K562 (cell line): ENCODE measurements around the gene ST6GALNAC6. TPM values are rescaled to one million over a fixed set of nuclear protein-coding genes. Genes with fewer than 3 reads are reported as not detected.

Experiments used
- CBX1 ChIP-seq: sonication (generic); IDR thresholded peaks from 2 replicates; pipeline ENCODE4 v1.6.1; 2016; ENCODE audit warnings: antibody characterized with exemption, low read depth, mild to moderate bottlenecking
- CCAR2 ChIP-seq: fragments of 200-400 bp; formaldehyde crosslinking; IDR thresholded peaks from 2 replicates; pipeline ENCODE4 v1.6.1; 2017; ENCODE audit warnings: mild to moderate bottlenecking, low read depth, low read length
- CHD1 ChIP-seq: fragments of 200-600 bp; sonication (generic); IDR thresholded peaks from one replicate; pipeline ENCODE4 v1.6.1; 2012; ENCODE audit warnings: mild to moderate bottlenecking, moderate library complexity, low read length, inconsistent platforms
- CREB3L1 ChIP-seq: fragments of 450-650 bp; IDR thresholded peaks from 2 replicates; pipeline ENCODE4 v1.6.1; 2014; ENCODE audit warnings: low read depth, mild to moderate bottlenecking, moderate library complexity, borderline replicate concordance
- CSDE1 ChIP-seq, 2 experiments: fragments of 450-650 bp; IDR thresholded peaks; 2 replicates each; pipeline ENCODE4 v1.6.1; 2016; ENCODE audit warnings: mild to moderate bottlenecking in 1 of 2
- DIDO1 ChIP-seq: fragments of 450-650 bp; IDR thresholded peaks from 2 replicates; pipeline ENCODE4 v1.6.1; 2016; ENCODE audit warnings: low read depth, missing biosample characterization, missing genetic modification characterization
- ELF1 ChIP-seq: fragments of 200-800 bp; sonication (Bioruptor generic); IDR thresholded peaks from 2 replicates; pipeline ENCODE4 v1.6.1; 2016; ENCODE audit warnings: missing genetic modification characterization, missing compliant biosample characterization
- ELF2 ChIP-seq: fragments of 250-450 bp; sonication (Bioruptor Pico); IDR thresholded peaks from 2 replicates; pipeline ENCODE4 v1.5.0; 2021; ENCODE audit warnings: mild to moderate bottlenecking
- FOXK1 ChIP-seq: sonication (generic); formaldehyde crosslinking; IDR thresholded peaks from 2 replicates; pipeline ENCODE4 v1.8.0; 2022; ENCODE audit warnings: missing genetic modification reagents, mild to moderate bottlenecking, borderline replicate concordance
- FOXO4 ChIP-seq: fragments of 450-650 bp; formaldehyde crosslinking; IDR thresholded peaks from 2 replicates; pipeline ENCODE4 v1.4.0; 2020; ENCODE audit warnings: mild to moderate bottlenecking, moderate library complexity
- FOXP1 ChIP-seq: sonication (generic); formaldehyde crosslinking; IDR thresholded peaks from 2 replicates; pipeline ENCODE4 v1.8.0; 2022; ENCODE audit warnings: mild to moderate bottlenecking, missing genetic modification reagents
- HDAC3 ChIP-seq: fragments of 450-650 bp; IDR thresholded peaks from 2 replicates; pipeline ENCODE4 v1.6.1; 2018; ENCODE audit warnings: borderline replicate concordance, mild to moderate bottlenecking, moderate library complexity; ENCODE audit not compliant: partially characterized antibody
- MBD2 ChIP-seq: sonication (generic); IDR thresholded peaks from 2 replicates; pipeline ENCODE4 v1.6.1; 2016; ENCODE audit warnings: low read depth, borderline replicate concordance
- NFATC3 ChIP-seq: fragments of 450-650 bp; IDR thresholded peaks from 2 replicates; pipeline ENCODE4 v1.6.1; 2017; ENCODE audit warnings: mild to moderate bottlenecking
- NFIC ChIP-seq: fragments of 450-650 bp; IDR thresholded peaks from 2 replicates; pipeline ENCODE4 v1.6.1; 2017; ENCODE audit warnings: mild to moderate bottlenecking, inconsistent platforms
- PHF21A ChIP-seq: fragments of 450-650 bp; IDR thresholded peaks from 2 replicates; pipeline ENCODE4 v1.6.1; 2017; ENCODE audit warnings: low read depth, borderline replicate concordance
- RAD21 ChIP-seq, 2 experiments: fragments of 250-450 bp in 1 of 2; fragments of 450-650 bp in 1 of 2; sonication (Bioruptor Pico) in 1 of 2; formaldehyde crosslinking in 1 of 2; IDR thresholded peaks in 1 of 2; conservative IDR thresholded peaks in 1 of 2; 2 replicates each; pipeline versions ENCODE4 v1.4.0 to v1.8.0; 2020 to 2022; ENCODE audit warnings: mild to moderate bottlenecking in 2 of 2, moderate library complexity in 1 of 2
- RAD51 ChIP-seq: fragments of 450-650 bp; IDR thresholded peaks from 2 replicates; pipeline ENCODE4 v1.7.1; 2016; ENCODE audit warnings: low read depth, mild to moderate bottlenecking, borderline replicate concordance
- RBFOX2 ChIP-seq: fragments of 200-400 bp; formaldehyde crosslinking; IDR thresholded peaks from 2 replicates; pipeline ENCODE4 v1.6.1; 2017; ENCODE audit warnings: low read depth, mild to moderate bottlenecking, low read length, moderate library complexity
- RFX7 ChIP-seq: fragments of 250-450 bp; sonication (Bioruptor Pico); IDR thresholded peaks from 2 replicates; pipeline ENCODE4 v1.5.1; 2021; ENCODE audit warnings: mild to moderate bottlenecking
- SREBF1 ChIP-seq: fragments of 150-350 bp; IDR thresholded peaks from 2 replicates; pipeline ENCODE4 v1.6.1; 2014; ENCODE audit warnings: antibody characterized with exemption, low read depth, low read length, borderline replicate concordance
- SUPT5H ChIP-seq: fragments of 450-650 bp; IDR thresholded peaks from 2 replicates; pipeline ENCODE4 v1.6.1; 2016
- THAP7 ChIP-seq: fragments of 250-450 bp; sonication (Bioruptor Pico); IDR thresholded peaks from 2 replicates; pipeline ENCODE4 v1.5.0; 2021
- ZNF436 ChIP-seq: fragments of 250-450, 450-650 bp; sonication (Bioruptor Pico); formaldehyde crosslinking; IDR thresholded peaks from 2 replicates; pipeline ENCODE4 v1.7.0; 2020; ENCODE audit warnings: mild to moderate bottlenecking
- ZNF830 ChIP-seq: fragments of 250-450 bp; sonication (Bioruptor Pico); IDR thresholded peaks from 2 replicates; pipeline ENCODE4 v1.5.0; 2021; ENCODE audit warnings: mild to moderate bottlenecking
- polyA plus RNA-seq, 8 experiments: library from polyadenylated mRNA; depleted of rRNA in 4 of 8; stranded (reverse) in 5 of 8; unstranded in 3 of 8; fragments of >200 nt; fragmentation: Nextera tagmentation in 2 of 8; fragmentation: Illumina TruSeq in 1 of 8; extraction: Ambion mirVana in 2 of 8; extraction: Trizol in 1 of 8; gene quantifications; 2 replicates each; pipeline versions ENCODE4 v1.2.1 to v1.2.3, GENCODE V29; 2011 to 2014; ENCODE audit warnings: inconsistent platforms in 1 of 8, missing spikeins in 1 of 8
- total RNA-seq, 7 experiments: library from RNA; depleted of rRNA in 6 of 7; stranded (reverse); fragments of >200 nt in 6 of 7; fragmentation: Illumina TruSeq in 2 of 7; extraction: Trizol in 2 of 7; gene quantifications; 2 replicates each; pipeline versions ENCODE4 v1.2.1 to v1.2.3, GENCODE V29; 2011 to 2021; ENCODE audit warnings: low replicate concordance in 1 of 7
- TF ChIP-seq, protein P1 (sequence below): fragments of 450-650 bp; IDR thresholded peaks from 2 replicates; pipeline ENCODE4 v1.6.1; 2016; ENCODE audit warnings: missing biosample characterization, missing genetic modification characterization

ST6GALNAC6 gene
- total and polyA plus RNA-seq, 9 of the 15 experiments (the other 6 are each of a cell fraction or from before 2014, with no cell fraction given): 0.13 to 23.0 (median 14.5) TPM

DNA sequence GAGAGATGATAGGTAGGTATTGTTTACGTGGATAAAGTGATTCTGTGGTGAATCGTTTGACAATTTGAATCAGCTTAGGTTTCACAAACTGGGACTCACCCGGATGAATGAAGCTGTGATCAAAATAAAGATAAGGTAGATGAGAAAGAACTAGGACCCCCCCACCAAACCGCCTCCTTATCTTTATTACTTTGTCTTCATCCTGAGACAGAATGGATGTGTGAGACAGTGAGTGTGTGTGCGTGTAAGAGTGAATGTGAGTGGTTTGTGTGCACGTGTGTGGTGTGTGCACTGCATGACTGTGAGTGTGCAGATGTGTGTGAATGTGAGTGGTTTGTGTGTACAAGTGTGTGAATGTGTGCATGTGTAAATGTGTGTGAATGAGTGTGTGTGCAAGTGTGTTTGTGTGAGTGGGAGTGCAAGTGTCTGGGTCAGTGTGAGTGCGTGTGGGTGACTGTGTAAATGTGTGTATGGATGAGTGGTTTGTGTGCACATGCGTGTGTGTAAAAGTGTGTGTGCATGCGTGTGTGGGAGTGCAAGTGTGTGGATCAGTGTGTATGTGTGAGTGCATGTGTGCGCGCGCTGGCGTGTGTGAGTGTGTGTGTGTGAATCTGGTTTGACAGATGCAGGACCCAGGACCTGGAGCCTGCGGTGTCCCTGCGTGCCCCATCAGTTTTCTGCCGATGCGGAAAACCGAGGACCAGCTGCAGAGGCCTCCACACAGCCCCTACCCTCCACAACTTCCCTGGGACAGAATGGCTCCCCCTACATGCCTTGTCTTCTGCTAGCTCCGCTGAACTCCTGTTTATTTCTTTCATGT is 33.5 kb downstream of the ST6GALNAC6 start (continued):
- TF ChIP-seq FOXO4 (CRISPR knock-in tag): no peak
- TF ChIP-seq SREBF1: no peak
- no peak for TF ChIP-seq ELF1
- TF ChIP-seq MBD2: no peak
- TF ChIP-seq DIDO1 (tag): no peak; the same call in 1 of the 2 replicates
- no peak for TF ChIP-seq FOXK1 (CRISPR knock-in tag)
- no peak for TF ChIP-seq CREB3L1
- no peak for TF ChIP-seq PHF21A
- no peak for TF ChIP-seq RAD51
- no peak for TF ChIP-seq HDAC3
- TF ChIP-seq CSDE1 (IDR thresholded peaks at IDR 0.05): no peak
- TF ChIP-seq, protein P1, sequence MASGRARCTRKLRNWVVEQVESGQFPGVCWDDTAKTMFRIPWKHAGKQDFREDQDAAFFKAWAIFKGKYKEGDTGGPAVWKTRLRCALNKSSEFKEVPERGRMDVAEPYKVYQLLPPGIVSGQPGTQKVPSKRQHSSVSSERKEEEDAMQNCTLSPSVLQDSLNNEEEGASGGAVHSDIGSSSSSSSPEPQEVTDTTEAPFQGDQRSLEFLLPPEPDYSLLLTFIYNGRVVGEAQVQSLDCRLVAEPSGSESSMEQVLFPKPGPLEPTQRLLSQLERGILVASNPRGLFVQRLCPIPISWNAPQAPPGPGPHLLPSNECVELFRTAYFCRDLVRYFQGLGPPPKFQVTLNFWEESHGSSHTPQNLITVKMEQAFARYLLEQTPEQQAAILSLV: peak; percentile 70; the same call in 1 of the 2 replicates
- TF ChIP-seq NFIC: peak; percentile 4; the same call in 1 of the 2 replicates
- no peak for TF ChIP-seq CCAR2
- no peak for TF ChIP-seq ZNF436 (CRISPR knock-in tag)
- no peak for TF ChIP-seq ZNF830
- TF ChIP-seq FOXP1 (CRISPR knock-in tag): no peak
- TF ChIP-seq NFATC3: no peak
- TF ChIP-seq ELF2 (CRISPR knock-in tag): no peak
- peak; percentile 55 for TF ChIP-seq SUPT5H
- no peak for TF ChIP-seq CHD1
- no peak for TF ChIP-seq RFX7
- no peak for TF ChIP-seq RBFOX2
- TF ChIP-seq CBX1: no peak
- TF ChIP-seq RAD21 (CRISPR knock-in tag; conservative IDR thresholded peaks at IDR 0.05 in 1 of 2, IDR thresholded peaks at IDR 0.05 in 1 of 2): no peak
- TF ChIP-seq THAP7 (CRISPR knock-in tag): no peak
